Epithelial cell of proximal tubule (primary cell): Measurements from ENCODE around the gene CSTB. TPM values are rescaled to one million over a fixed set of nuclear protein-coding genes. Genes with fewer than 3 reads are reported as not detected.

Experiments used
- DNase-seq: peaks from one replicate; pipeline ENCODE4 v3.0.0-alpha.2; 2011; ENCODE audit warnings: low read depth
- H3K4me3 ChIP-seq: 2 replicates; pipeline ENCODE4 v1.5.1; 2011; ENCODE audit warnings: low read depth, mild to moderate bottlenecking, low read length
- total RNA-seq: library from RNA; depleted of rRNA; stranded (reverse); fragments of >200 nt; gene quantifications from 2 replicates; pipeline ENCODE4 v1.2.3, GENCODE V29; 2015
- TF ChIP-seq, protein P1 (sequence below): conservative IDR thresholded peaks from 2 replicates; pipeline ENCODE4 v1.5.1; 2012; ENCODE audit warnings: low read depth, mild to moderate bottlenecking, low read length

CSTB gene
- total RNA-seq, 1 donor from 2014 or later = 20.1 TPM

DNA sequence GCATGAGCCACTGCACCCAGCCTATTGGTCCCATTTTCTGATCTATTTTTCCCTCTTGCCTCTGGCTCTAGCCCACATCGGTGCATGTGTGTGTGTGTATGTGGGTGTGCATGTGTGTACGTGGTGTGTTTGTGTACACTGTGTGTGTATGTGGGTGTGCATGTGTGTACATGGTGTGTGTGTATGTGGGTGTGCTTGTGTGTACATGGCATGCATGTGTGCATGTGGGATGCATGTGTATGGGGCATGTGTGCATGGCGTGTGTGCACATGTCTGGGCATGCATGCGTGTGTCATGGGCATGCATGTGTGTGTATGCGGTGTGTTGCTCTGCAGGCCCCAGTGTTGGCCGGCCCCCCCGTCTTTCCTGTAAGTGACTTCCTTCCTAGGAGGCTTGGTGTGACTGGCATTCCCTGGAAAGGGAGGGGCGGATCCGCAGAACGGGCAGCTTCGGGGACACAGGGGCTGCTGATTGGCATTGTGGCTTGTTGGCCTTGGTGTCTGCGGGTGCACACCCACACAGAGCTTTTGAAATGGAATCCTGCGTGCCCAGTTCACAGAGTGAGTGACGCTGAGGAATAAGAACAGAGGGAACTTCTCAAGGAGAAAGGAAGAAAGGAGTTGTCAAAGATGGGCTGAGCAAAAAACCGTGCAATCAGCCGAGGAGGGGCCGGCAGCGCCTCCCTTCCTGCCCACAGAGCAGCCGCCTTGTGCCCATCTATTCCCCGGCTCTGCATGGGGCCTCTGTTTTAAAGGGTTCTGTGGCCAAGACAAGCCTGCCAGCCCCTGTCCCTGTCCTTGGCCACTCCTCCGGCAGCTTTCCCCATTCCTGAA lies 49.2 kb downstream of the CSTB start:
- DNase-seq = no peak
- no peak overlapping the region for H3K4me3 ChIP-seq
- TF ChIP-seq, protein P1, sequence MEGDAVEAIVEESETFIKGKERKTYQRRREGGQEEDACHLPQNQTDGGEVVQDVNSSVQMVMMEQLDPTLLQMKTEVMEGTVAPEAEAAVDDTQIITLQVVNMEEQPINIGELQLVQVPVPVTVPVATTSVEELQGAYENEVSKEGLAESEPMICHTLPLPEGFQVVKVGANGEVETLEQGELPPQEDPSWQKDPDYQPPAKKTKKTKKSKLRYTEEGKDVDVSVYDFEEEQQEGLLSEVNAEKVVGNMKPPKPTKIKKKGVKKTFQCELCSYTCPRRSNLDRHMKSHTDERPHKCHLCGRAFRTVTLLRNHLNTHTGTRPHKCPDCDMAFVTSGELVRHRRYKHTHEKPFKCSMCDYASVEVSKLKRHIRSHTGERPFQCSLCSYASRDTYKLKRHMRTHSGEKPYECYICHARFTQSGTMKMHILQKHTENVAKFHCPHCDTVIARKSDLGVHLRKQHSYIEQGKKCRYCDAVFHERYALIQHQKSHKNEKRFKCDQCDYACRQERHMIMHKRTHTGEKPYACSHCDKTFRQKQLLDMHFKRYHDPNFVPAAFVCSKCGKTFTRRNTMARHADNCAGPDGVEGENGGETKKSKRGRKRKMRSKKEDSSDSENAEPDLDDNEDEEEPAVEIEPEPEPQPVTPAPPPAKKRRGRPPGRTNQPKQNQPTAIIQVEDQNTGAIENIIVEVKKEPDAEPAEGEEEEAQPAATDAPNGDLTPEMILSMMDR = no peak

Other genes starting within 250 kb of the CSTB start
- gene HSF2BP, start 116.8 kb downstream of the CSTB start, total RNA-seq = 0.12 and 0.72 TPM in 2 replicates
- 37.6 and 49.2 TPM in 2 replicates for gene RRP1B, start 116.7 kb downstream of the CSTB start, total RNA-seq
- gene PDXK, start 57.2 kb downstream of the CSTB start, total RNA-seq = 121 and 130 TPM in 2 replicates
- 26.1 and 40.4 TPM in 2 replicates for gene RRP1, start 13.3 kb upstream of the CSTB start, total RNA-seq
- gene AGPAT3, start 88.9 kb upstream of the CSTB start, total RNA-seq = 39.1 and 53.4 TPM in 2 replicates
- 20.0 and 21.8 TPM in 2 replicates for gene TRAPPC10, start 236.0 kb upstream of the CSTB start, total RNA-seq